ENCODE measurements around the gene ADGRA1. TPM values are rescaled to one million over a fixed set of nuclear protein-coding genes. Genes with fewer than 3 reads are reported as not detected.

ADGRA1 gene
- total RNA-seq, 2 experiments from 2014 or later: not detected

DNA sequence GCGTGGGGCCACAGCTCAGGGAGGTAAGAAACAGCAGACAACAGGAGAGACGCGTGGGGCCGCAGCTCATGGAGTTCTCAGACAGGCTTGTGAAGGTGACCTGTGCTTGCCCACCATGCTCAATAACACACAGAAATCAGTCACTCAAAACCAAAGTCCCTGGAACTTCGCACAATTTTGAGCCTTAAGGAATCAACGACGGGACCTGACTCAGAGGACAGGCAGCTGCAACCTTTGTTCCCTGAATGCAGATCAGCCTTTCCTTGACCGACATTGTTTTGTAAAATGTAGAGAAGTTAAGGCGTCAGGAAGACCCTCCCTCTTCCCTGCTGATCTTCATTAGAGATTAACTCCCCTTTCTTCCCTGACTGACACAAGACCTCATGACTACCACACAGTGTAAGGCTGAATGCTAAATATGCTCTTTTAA is 63.8 kb downstream of the ADGRA1 start:
- H3K27ac ChIP-seq (ENCODE audit: low read depth, low read length, poor library complexity, severe bottlenecking): no peak overlapping the region
- no peaks in the 10 kb centered on the region for H3K4me1 ChIP-seq (ENCODE audit: insufficient read depth, low read length, poor library complexity, severe bottlenecking)
- DNase-seq (ENCODE audit: low spot score): no peak
- H3K4me2 ChIP-seq (ENCODE audit: low read length): no peak overlapping the region
- H3K4me3 ChIP-seq (ENCODE audit: low read depth, low read length, poor library complexity, severe bottlenecking): no peak overlapping the region
- intact Hi-C loops (cut with micrococcal nuclease; ENCODE audit: unreplicated experiment): no loop called here
- H3K9me2 ChIP-seq (ENCODE audit: insufficient read depth, low read length): no peaks in the 10 kb centered on the region
- ChIA-PET POLR2A (no interaction called here), CTCF (ENCODE audit: unreplicated experiment) (no interaction called here)
- no peak for TF ChIP-seq EZH2phosphoT487 (IDR thresholded peaks at IDR 0.05; ENCODE audit: borderline replicate concordance, low read depth, low read length)
- TF ChIP-seq, protein P1, sequence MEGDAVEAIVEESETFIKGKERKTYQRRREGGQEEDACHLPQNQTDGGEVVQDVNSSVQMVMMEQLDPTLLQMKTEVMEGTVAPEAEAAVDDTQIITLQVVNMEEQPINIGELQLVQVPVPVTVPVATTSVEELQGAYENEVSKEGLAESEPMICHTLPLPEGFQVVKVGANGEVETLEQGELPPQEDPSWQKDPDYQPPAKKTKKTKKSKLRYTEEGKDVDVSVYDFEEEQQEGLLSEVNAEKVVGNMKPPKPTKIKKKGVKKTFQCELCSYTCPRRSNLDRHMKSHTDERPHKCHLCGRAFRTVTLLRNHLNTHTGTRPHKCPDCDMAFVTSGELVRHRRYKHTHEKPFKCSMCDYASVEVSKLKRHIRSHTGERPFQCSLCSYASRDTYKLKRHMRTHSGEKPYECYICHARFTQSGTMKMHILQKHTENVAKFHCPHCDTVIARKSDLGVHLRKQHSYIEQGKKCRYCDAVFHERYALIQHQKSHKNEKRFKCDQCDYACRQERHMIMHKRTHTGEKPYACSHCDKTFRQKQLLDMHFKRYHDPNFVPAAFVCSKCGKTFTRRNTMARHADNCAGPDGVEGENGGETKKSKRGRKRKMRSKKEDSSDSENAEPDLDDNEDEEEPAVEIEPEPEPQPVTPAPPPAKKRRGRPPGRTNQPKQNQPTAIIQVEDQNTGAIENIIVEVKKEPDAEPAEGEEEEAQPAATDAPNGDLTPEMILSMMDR (conservative IDR thresholded peaks at IDR 0.05; ENCODE audit: low read length): no peak
- no peaks in the 10 kb centered on the region for H4K20me1 ChIP-seq (ENCODE audit: insufficient read depth, low read length)
- no peaks in the 10 kb centered on the region for H3K36me3 ChIP-seq (ENCODE audit: insufficient read depth, low read length)
- BruUV-seq (replicated peaks): no TSS peak
- no peaks in the 10 kb centered on the region for H3K9me3 ChIP-seq (ENCODE audit: low read length)
- no peak overlapping the region for H2AFZ ChIP-seq (ENCODE audit: low read length)
- no peaks in the 10 kb centered on the region for H3K79me2 ChIP-seq (ENCODE audit: insufficient read depth, low read depth, low read length)

DNA sequence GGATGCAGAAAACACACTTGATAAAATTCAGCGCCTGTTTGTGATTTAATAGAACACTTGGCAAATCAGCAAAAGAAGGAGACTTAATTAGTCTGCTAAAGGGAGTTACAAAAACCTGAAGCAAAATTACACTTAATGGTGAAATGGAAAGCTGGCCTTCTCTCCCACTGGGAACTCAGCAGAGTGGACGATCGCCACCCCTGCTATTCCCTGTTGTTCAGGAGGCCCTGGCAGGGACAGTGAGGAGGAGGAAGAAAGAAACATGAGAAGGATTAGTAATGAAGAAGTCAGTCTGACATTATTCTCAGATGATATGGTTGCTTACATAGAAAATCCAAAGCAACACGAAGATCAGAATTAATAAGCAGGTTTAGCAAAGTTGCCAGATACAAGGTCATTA is 66.7 kb downstream of the ADGRA1 start:
- no TSS peak for BruUV-seq (replicated peaks)
- H2AFZ ChIP-seq (ENCODE audit: low read length): no peak overlapping the region
- no peak overlapping the region for H3K4me3 ChIP-seq (ENCODE audit: low read depth, low read length, poor library complexity, severe bottlenecking)
- no peaks in the 10 kb centered on the region for H3K9me3 ChIP-seq (ENCODE audit: low read length)
- no peaks in the 10 kb centered on the region for H3K36me3 ChIP-seq (ENCODE audit: insufficient read depth, low read length)
- ChIA-PET POLR2A (interaction anchor here (0.8 kb wide), 1 partner anchor 11 kb away, joined by 3 read pairs; no protein-coding TSS in a partner anchor), CTCF (ENCODE audit: unreplicated experiment) (no interaction called here)
- H3K27ac ChIP-seq (ENCODE audit: low read depth, low read length, poor library complexity, severe bottlenecking): no peak overlapping the region
- TF ChIP-seq, protein P1 (conservative IDR thresholded peaks at IDR 0.05; ENCODE audit: low read length): no peak
- no peak for TF ChIP-seq EZH2phosphoT487 (IDR thresholded peaks at IDR 0.05; ENCODE audit: borderline replicate concordance, low read depth, low read length)
- H3K9me2 ChIP-seq (ENCODE audit: insufficient read depth, low read length): no peaks in the 10 kb centered on the region
- DNase-seq (ENCODE audit: low spot score): no peak
- H3K79me2 ChIP-seq (ENCODE audit: insufficient read depth, low read depth, low read length): no peaks in the 10 kb centered on the region
- H3K4me1 ChIP-seq (ENCODE audit: insufficient read depth, low read length, poor library complexity, severe bottlenecking): no peaks in the 10 kb centered on the region
- no peak overlapping the region for H3K4me2 ChIP-seq (ENCODE audit: low read length)
- no peaks in the 10 kb centered on the region for H4K20me1 ChIP-seq (ENCODE audit: insufficient read depth, low read length)
- intact Hi-C loops (cut with micrococcal nuclease; ENCODE audit: unreplicated experiment): no loop called here

DNA sequence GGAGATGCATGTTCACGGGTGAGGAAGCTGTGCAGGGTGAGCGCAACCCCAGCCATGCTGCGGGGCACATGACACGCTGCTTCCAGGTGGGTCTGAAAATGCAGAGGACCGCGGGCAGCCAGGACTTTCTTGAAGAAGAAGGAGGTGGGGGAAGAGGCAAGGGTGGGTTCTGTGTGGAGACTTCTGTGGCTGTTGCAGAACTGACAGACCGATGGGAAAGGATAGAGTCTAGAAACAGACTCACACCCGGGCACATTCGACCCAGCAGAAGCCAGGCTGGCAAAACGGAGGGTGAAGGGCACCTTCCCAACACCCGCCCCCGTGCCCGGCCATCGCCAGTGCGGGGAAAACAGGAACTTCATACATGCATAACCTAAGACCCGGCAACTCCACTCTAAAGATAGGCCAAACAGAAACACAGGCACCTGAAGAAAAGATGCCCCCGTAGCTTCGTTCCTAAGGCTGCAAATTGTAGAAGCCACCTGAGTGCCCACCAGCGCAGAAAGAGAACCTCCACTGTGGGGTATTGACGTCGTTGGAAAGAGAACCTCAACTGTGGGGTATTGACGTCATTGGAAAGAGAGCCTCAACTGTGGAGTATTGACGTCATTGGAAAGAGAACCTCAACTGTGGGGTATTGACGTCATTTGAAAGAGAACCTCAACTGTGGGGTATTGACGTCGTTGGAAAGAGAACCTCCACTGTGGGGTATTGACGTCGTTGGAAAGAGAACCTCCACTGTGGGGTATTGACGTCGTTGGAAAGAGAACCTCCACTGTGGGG is 67.5 kb downstream of the ADGRA1 start:
- TF ChIP-seq EZH2phosphoT487 (IDR thresholded peaks at IDR 0.05; ENCODE audit: borderline replicate concordance, low read depth, low read length): no peak
- TF ChIP-seq, protein P1 (conservative IDR thresholded peaks at IDR 0.05; ENCODE audit: low read length): no peak
- Histone ChIP-seq H3K9me3 (ENCODE audit: low read length) (no peaks in the 10 kb centered on the region), H3K36me3 (ENCODE audit: insufficient read depth, low read length) (no peaks in the 10 kb centered on the region), H3K4me2 (ENCODE audit: low read length) (no peak overlapping the region), H3K4me3 (ENCODE audit: low read depth, low read length, poor library complexity, severe bottlenecking) (no peak overlapping the region), H3K27ac (ENCODE audit: low read depth, low read length, poor library complexity, severe bottlenecking) (no peak overlapping the region), H4K20me1 (ENCODE audit: insufficient read depth, low read length) (no peaks in the 10 kb centered on the region), H3K9me2 (ENCODE audit: insufficient read depth, low read length) (no peaks in the 10 kb centered on the region), H3K79me2 (ENCODE audit: insufficient read depth, low read depth, low read length) (no peaks in the 10 kb centered on the region), H2AFZ (ENCODE audit: low read length) (no peak overlapping the region), H3K4me1 (ENCODE audit: insufficient read depth, low read length, poor library complexity, severe bottlenecking) (no peaks in the 10 kb centered on the region)
- CTCF ChIA-PET (ENCODE audit: unreplicated experiment): no interaction called here
- BruUV-seq (replicated peaks): no TSS peak
- intact Hi-C loops (cut with micrococcal nuclease; ENCODE audit: unreplicated experiment): no loop called here
- POLR2A ChIA-PET: no interaction called here
- DNase-seq (ENCODE audit: low spot score): no peak
